GM12892 (cell line): ENCODE data around the gene ARPC5.
"Not testable (repeated sequence)": the region's sequence is repeated elsewhere in the genome, so short reads cannot be mapped to it uniquely, and the experiment has no call there.

Experiments
- POLR2A ChIP-seq: IDR thresholded peaks from 2 replicates; pipeline ENCODE4 v1.6.1; 2011; ENCODE audit warnings: low read depth, low read length, control low read depth
- POLR2AphosphoS5 ChIP-seq: IDR thresholded peaks from 2 replicates; pipeline ENCODE4 v1.6.1; 2011; ENCODE audit warnings: low read depth, low read length, control low read depth

GRCh38 chr1:183626236-183626635 lies 9.3 kb downstream of the ARPC5 start:
- not testable (repeated sequence) for TF ChIP-seq POLR2AphosphoS5, POLR2A
